K562 treated with DMSO at 1 percent for 4 hours (cell line): ENCODE measurements around the gene PACS1. TPM values are rescaled to one million over a fixed set of nuclear protein-coding genes. Genes with fewer than 3 reads are reported as not detected.

Source experiments
- total RNA-seq: library from RNA; unstranded; fragments of 300-600 nt; gene quantifications from 2 replicates; pipeline ENCODE4 v1.2.3, GENCODE V29; 2022; ENCODE audit not compliant: insufficient read depth

Gene PACS1
- total RNA-seq, result 26.7 and 27.9 TPM in 2 replicates

GRCh38 chr11:66069715-66070603 lies at the start of gene PACS1:
Gene PACS1, plus strand, starts transcription at chr11:66070272. Its CDS starts 215 bp downstream, at chr11:66070487.

GRCh38 chr11:66026017-66026529 lies 44.0 kb upstream of the PACS1 start, which contains the start of gene CATSPER1:
Gene CATSPER1, minus strand, starts transcription at chr11:66026479. Its CDS starts 100 bp downstream, at chr11:66026379.

GRCh38 chr11:66048547-66049323 lies 21.3 kb upstream of the PACS1 start, which contains the start of gene GAL3ST3:
Gene GAL3ST3, minus strand, starts transcription at chr11:66049161. Its CDS starts 3,746 bp downstream, at chr11:66045415.

GRCh38 chr11:66051766-66052663 lies 18.1 kb upstream of the PACS1 start, which contains the start of gene SF3B2:
Gene SF3B2, plus strand, starts transcription at chr11:66052364. Its CDS starts 21 bp downstream, at chr11:66052385.

GRCh38 chr11:66268244-66268951 lies 198.3 kb downstream of the PACS1 start, which contains the start of gene RAB1B:
Gene RAB1B, plus strand, starts transcription at chr11:66268639. Its CDS starts 41 bp downstream, at chr11:66268680.

GRCh38 chr11:66277471-66278362 lies 207.6 kb downstream of the PACS1 start, which contains the start of gene CNIH2:
Gene CNIH2, plus strand, starts transcription at chr11:66278175. Its CDS starts 282 bp downstream, at chr11:66278457.

GRCh38 chr11:66288671-66289547 lies 218.8 kb downstream of the PACS1 start, which contains the start of gene YIF1A:
Gene YIF1A, minus strand, starts transcription at chr11:66289143. Its CDS starts 158 bp downstream, at chr11:66288985.

GRCh38 chr11:66291706-66292542 lies 221.9 kb downstream of the PACS1 start, which contains the start of gene TMEM151A:
Gene TMEM151A, plus strand, starts transcription at chr11:66291894. Its CDS starts 120 bp downstream, at chr11:66292014.

Other genes with a start within 250 kb of the PACS1 start
- not detected in 2 replicates for gene SNX32, start 236.3 kb upstream of the PACS1 start, total RNA-seq
- 715 and 721 TPM in 2 replicates for gene CFL1, start 212.1 kb upstream of the PACS1 start, total RNA-seq
- gene MUS81, start 209.8 kb upstream of the PACS1 start, total RNA-seq, result 69.2 and 73.6 TPM in 2 replicates
- 2.3 TPM in 1 of 2 replicates, not detected in the other for gene EFEMP2, start 197.5 kb upstream of the PACS1 start, total RNA-seq
- not detected in 2 replicates for gene CTSW, start 190.4 kb upstream of the PACS1 start, total RNA-seq
- gene FIBP, start 181.8 kb upstream of the PACS1 start, total RNA-seq, result 49.6 and 55.0 TPM in 2 replicates
- 36.9 and 41.3 TPM in 2 replicates for gene CCDC85B, start 179.6 kb upstream of the PACS1 start, total RNA-seq
- gene FOSL1, start 169.9 kb upstream of the PACS1 start, total RNA-seq, result 4.6 and 7.2 TPM in 2 replicates
- 50.5 and 55.0 TPM in 2 replicates for gene C11orf68, start 151.2 kb upstream of the PACS1 start, total RNA-seq
- gene DRAP1, start 150.8 kb upstream of the PACS1 start, total RNA-seq, result 133 and 159 TPM in 2 replicates
- gene TSGA10IP, start 124.8 kb upstream of the PACS1 start, total RNA-seq, result not detected in 2 replicates
- gene SART1, start 108.5 kb upstream of the PACS1 start, total RNA-seq, result 64.4 and 73.6 TPM in 2 replicates
- 33.9 and 39.2 TPM in 2 replicates for gene EIF1AD, start 68.1 kb upstream of the PACS1 start, total RNA-seq
- gene BANF1, start 67.8 kb upstream of the PACS1 start, total RNA-seq, result 201 and 212 TPM in 2 replicates
- gene CST6, start 58.3 kb upstream of the PACS1 start, total RNA-seq, result not detected in 2 replicates
- not detected in 2 replicates for gene CATSPER1, start 43.8 kb upstream of the PACS1 start, total RNA-seq
- gene GAL3ST3, start 21.1 kb upstream of the PACS1 start, total RNA-seq, result not detected in 2 replicates
- gene SF3B2, start 17.9 kb upstream of the PACS1 start, total RNA-seq, result 197 and 236 TPM in 2 replicates
- gene KLC2, start 187.4 kb downstream of the PACS1 start, total RNA-seq, result 33.3 and 34.0 TPM in 2 replicates
- gene RAB1B, start 198.4 kb downstream of the PACS1 start, total RNA-seq, result 156 and 172 TPM in 2 replicates
- 0.52 TPM in 1 of 2 replicates, not detected in the other for gene CNIH2, start 207.9 kb downstream of the PACS1 start, total RNA-seq
- 111 and 122 TPM in 2 replicates for gene YIF1A, start 218.9 kb downstream of the PACS1 start, total RNA-seq
- gene TMEM151A, start 221.6 kb downstream of the PACS1 start, total RNA-seq, result not detected in 2 replicates
- not detected in 2 replicates for gene CD248, start 246.8 kb downstream of the PACS1 start, total RNA-seq